Effector CD4-positive, alpha-beta T cell (primary cell): ENCODE results near the gene CEP19.

ENCODE experiments used
- DNase-seq: peaks from one replicate; pipeline ENCODE4 v3.0.0-alpha.2; 2020

The CEP19 gene

DNA sequence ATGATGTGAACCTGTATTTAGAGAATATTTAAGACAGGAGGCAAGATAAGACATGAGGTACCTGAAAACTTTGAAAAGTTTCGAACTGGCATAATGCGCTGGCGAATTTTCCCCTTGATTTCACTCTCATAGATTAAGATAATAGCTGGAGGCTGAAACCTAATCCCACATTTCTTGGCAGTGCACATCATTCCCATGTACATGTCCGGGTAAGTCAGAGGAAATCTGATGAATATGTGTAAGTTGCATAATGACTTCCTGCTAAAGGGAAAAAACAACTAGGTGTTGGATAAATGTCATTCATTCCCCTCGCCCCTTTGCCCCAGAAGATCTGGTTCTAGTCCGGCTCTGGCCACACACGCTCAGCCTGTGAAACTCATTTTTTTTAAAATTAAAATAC is 3.6 kb downstream of the CEP19 start:
- DNase-seq: no peak

DNA sequence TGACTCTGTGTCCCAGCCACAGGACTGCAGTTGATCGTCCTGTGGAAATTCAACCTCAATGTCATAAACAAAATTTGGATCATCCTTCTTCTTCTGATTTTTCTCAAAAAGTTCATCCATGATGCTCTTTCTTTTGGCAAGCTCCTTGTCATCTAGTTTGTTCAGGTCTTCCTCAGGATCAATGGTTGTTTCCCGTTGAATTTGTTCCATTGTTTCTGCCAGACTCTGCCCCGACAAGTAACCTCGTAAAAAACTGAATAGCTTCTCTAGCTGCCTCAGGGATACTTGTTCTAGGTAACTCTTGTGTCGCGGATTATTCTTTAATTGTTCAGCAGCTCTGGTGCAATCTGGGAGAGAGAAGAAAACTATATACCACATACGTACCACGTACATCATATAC is 4.5 kb downstream of the CEP19 start:
- no peak for DNase-seq

DNA sequence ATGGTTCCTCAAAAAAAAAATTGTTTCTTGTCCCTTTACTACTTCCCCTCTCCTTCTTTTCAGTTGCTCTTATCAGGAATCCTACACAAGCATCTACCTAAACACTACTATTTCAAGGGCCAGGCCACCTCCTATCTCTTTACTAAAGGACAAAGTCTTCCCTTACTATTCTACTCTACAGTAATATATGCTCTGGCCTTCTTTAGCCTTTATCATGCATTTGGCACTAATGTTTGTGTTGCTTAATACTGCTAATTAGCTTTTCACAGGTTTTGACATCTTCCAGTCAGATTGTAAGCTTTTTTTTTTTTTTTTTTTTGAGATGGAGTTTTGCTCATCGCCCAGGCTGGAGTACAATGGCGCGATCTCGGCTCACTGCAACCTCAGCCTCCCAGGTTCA is 5.3 kb downstream of the CEP19 start:
- DNase-seq: no peak

DNA sequence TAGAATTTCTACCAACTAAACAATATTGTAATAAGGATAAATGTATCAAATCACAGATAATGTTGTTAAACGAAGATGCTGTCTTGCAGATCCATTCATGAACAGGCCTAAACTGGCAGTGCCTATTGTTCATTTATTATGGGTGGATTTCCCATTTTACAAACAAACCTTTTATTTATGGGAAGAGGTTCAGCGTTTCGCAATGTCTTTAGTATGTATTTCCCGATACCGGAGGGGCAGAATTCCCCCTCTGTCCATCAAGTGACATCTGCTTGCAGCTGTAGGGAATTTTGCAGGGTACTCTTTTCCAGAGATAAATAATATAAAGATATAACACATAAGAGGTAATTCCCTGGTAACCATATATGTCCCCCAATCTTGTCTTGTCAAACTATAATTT is 5.7 kb downstream of the CEP19 start:
- DNase-seq: no peak

DNA sequence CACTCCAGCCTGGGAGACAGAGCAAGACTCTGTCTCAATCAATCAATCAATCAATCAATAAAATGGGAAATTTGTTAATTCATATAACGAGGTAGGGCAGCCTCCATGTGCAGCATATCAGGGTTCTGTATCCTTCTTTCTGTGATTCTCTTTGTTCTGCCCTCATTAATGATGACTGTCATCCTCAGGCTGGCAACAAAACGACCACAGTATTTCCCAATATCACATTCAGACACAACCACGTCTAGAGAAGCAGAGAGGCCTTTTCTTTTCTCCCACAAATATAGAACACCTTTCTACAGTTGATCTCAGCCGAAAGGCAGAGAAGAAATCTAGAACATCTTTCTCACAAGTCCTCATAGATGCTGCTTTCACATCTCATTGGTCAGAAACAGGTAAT is 11.2 kb downstream of the CEP19 start:
- no peak for DNase-seq

DNA sequence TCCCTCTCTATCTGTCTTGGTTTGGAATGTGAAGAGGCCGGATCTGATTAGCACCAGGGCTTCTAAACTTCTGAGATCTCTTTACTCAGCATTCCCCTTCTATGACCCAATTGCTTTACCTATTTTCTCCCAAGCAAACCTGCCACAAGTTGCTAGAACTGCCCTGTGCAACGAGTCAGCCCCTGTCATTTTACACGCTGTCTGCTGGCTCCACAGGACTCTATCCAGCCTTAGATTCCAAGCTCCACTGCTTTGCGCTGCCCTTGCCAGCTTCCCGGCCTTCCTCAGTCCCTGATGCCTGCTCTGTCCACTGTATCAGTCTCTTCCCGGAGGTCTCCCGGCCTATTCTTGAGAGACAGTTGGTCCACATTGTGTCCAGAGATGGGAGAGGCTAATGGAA is 12.3 kb downstream of the CEP19 start:
- DNase-seq: no peak

DNA sequence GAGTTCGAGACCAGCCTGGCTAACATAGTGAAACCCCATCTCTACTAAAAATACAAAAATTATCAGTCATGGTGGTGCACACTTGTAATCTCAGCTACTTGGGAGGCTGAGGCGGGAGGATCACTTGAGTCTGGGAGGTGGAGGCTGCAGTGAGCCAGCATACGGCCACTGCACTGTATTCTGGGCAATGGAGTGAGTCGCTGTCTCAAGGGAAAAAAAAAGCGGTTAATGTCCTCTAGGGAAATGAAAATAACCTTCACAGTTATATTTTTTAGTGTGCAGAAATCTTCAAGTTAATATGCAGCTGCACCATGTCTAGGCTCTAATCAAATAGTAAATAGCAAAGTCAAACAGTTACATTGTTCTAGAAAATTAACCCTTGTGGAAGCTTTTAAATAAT is 14.8 kb downstream of the CEP19 start:
- DNase-seq: no peak

DNA sequence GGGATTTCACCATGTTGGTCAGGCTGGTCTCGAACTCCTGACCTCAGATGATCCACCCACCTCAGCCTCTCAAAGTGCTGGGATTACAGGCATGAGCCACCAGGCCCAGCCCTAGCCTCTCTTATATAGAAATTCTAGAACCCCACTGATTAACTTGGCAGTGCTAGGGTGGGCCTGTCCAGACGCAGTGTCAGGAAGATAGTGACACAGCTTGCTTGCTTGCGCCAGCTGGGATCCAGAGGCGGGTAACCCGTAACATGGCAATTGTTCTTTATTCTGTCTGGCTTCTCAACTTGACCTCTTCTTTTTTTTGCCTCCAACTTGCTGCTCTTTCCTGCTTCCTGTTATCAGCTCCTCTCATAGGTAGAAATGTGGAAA is 16.2 kb downstream of the CEP19 start:
- DNase-seq: no peak

DNA sequence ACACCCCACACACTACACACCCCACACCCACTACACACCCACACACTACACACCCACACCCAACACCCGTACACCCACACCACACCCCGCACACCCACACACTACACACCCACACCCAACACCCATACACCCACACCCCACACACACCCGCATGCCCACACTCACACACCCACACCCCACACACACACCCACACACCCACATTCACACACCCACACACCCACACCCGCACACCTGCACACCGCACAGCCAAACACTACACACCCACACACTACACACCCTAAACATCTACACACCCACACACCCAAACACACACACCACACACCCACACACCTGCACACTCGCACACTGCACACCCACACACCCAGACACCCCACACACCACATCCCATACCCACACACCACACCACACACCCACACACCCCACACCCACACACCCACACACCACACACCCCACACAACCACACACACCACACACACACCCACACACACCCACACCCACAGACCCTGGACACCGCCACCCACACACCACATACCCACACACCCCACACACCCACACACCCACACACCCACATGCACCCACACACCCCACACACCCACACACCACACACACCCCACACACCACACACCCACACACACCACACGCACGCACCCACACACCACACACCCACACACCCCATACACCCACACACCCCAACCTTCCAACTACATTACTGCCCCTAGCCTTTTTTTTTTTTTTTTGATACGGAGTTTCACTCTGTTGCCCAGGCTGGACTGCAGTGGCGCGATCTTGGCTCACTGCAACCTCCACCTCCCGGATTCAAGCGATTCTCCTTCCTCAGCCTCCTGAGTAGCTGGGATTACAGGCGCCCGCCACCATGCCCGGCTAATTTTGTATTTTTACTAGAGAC is 16.9 kb downstream of the CEP19 start:
- no peak for DNase-seq

DNA sequence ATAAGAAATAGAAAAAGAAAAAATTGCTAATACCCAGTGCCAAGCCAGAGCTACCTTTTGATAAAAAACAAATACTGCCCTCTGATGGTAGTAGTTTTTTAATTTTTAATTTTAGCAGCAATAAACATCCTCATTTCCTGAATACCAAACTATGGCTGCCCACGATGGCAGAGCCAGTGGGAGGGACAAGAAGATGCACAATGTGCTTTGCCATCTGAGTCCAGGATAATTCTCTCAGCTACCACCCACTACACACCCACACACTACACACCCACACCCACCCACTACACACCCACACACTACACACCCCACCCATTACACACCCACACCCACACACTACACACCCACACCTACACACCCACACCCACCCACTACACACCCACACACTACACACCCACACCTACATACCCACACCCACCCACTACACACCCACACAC is 17.8 kb downstream of the CEP19 start:
- DNase-seq: no peak

DNA sequence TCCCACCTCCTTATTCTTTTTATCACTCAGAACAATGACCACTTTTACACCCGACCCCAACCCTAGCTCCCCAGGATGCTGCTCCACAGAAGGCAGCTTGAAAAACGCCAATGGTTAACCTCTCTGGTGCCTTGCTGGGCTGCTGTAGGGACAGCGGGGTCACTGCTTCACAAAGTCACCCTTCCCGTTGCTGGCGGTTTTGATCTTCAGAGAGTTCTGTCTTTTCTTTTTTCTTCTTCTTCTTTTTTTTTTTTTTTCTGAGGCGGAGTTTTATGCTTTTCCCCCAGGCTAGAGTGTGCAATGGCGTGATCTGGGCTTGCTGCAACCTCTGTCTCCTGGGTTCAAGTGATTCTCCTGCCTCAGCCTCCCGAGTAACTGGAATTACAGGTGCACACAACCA is 20.7 kb downstream of the CEP19 start:
- DNase-seq: no peak

DNA sequence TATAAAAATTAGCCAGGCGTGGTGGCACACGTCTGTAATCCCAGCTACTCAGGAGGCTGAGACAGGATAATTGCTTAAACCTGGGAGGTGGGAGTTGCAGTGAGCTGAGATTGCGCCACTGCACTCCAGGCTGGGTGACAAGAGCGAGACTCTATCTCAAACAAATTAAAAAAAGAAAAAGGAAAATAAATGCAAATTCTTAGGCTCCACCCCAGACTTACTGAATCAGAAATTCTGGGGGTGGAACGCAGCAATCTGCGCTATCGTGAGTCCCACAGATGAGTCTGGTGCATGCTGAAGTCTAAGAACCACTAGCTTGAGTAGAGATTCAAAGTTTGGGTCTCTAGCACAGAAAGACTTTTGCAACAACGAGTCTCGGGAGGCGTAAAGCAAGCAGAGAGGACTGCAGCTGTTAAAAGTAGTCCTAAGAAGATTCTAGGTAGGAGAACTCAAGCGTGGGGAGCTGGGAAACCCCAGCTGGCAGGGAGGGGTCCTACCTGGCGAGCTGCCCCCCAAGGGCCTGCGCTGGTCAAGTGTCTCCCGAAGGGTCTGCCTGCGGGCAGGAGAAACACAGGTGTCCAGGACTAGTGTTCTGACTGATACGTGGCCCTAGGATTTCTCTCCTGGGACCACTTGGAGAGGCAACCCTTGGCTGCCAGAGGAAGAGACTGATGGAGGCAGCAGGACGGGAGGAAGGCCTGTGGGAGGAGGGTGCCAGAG is 21.9 kb downstream of the CEP19 start:
- no peak for DNase-seq

DNA sequence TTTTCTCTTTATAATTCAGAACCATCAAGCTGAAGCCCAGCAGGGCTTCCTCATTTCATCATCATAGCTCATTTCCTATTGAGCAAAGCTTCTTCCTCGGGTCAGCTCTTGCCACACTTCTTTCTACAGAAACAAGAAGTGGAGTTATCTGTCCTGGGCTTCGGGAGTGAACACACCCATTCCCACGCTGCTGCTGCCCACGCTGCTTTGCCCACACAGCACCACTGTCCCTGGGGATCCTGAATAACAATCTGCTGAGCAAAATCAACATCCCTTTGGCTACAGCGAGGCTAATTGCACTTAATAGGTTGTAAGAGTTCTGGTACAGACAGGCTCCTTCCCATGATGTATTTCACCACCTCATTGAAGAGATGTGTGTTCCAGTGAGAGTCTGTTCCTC is 23.7 kb downstream of the CEP19 start:
- DNase-seq: no peak

DNA sequence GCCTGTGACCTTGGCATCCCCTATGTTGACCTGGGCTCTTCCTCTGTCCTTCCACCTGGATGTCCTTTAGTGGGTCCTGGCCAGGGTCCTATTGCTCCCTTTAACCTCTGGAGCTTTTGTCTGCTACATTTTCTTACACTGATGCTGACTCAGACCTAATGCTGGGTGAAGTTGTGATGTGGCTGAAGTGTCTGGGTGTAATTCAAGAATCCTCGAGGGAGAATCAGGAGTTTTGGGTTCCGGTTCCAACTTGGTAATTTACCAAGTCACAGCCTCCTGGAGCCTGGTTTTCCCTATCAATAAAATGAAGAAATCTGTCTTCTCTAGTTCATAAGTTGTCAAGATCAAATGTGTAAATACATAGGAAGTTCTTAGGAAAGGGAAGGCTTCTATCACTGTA is 25.6 kb downstream of the CEP19 start:
- DNase-seq: no peak

DNA sequence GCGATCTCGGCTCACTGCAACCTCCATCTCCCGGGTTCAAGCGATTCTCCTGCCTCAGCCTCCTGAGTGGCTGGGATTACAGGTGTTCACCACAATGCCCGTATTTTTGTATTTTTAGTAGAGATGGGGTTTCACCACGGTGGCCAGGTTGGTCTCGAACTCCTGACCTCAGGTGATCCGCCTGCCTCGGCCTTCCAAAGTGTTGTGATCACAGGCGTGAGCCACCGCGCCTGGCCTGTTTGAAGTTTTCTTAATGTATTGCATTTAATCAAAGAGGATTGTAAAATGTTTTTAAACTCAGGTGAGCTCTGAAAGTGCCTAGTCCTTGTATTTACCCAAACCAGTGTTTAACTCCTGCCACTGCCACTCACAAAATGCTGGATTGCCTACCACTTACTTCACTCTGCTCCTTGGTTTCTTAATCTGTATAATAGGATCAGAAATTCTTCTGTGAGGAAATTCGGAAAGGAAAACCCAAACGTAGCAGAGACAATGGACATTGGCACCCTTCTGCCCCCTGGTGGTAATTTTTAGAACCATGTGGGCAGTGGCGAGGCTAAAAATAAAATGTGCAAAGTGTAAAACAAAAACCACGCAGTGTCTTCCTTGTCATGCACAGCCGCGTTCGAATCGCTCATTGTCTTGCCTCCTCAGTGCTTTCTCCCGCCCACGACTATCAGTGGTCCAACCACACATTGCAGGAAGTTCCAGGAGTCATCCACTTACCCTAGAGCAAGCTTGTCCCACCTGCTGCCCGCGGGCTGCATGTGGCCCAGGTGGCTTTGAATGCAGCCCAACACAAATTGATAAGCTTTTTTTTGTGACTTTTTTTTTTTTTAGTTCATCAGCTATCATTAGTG is 27.3 kb downstream of the CEP19 start:
- peak; percentile 52 for DNase-seq

DNA sequence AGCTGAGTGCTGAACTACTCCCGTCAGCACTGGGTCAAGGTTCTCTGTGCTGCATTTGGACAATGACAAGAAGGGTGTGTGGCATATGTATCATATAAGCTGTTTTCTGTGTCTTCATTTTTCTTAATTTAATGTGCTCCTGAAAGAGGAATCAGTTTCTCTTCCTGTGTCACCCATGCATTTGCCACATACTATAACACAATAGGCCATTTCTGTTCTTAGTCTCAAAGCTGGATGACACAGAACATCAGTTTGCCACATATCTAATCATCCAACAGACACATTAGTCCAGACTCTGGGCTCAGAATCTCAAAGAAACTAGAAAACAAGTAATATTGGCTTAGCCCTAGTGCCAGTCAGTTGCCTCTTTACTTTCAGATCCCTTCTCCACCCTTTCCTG is 34.1 kb downstream of the CEP19 start:
- no peak for DNase-seq

DNA sequence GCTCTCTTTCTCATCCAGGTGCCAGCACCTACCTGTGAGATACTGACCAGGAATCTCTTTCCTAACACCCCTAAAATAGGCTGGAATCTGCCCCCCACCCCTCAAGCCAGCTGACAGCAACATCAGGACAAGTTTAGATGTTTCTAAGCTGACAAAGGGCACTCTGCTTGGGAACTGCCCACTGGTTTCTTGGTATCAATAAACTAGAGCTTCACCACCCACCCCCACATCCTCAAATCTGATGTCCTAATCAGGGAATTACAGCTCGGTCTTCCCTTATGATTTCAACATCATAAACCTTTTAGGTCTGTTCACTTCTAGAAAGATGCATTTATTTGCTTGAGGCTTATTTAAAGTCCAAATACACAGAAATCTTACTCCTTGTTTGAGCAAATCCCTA is 34.7 kb downstream of the CEP19 start:
- DNase-seq: no peak

DNA sequence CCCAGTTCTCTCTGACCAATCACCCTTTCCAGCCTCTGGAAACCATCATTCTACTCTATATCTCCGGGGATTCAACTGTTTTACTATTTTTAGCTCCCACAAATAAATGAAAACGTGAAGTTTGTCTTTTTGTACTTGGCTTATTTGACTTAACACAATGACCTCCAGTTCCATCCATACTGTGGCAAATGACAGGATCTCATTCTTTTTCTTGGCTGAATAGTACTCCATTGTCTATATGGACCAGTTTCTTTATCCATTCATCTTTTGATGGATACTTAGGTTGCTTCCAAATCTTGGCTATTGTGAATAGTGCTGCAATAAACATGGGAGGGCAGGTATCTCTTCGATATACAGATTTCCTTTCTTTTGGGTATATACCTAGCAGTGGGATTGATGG is 38.4 kb downstream of the CEP19 start:
- DNase-seq: no peak

DNA sequence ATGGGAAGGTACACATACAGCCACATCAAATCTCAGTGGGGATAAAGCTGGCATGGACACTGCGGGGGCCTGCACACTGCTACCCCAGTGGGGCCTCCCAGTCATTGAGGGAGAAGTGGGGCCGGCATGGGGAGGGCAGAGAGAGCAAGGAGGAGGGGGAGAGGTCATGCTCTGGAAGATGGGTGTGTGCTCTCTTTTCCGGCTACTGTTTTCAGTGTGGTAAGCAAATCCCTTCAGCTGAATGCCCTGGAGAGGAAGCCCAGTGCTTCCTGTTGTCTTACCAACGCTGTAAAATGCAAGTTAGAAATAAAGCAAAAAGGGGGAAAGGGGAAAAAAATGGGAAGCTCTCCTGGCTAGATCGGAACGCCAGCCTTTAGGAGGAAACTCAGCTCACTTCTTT is 41.7 kb downstream of the CEP19 start:
- DNase-seq: no peak

DNA sequence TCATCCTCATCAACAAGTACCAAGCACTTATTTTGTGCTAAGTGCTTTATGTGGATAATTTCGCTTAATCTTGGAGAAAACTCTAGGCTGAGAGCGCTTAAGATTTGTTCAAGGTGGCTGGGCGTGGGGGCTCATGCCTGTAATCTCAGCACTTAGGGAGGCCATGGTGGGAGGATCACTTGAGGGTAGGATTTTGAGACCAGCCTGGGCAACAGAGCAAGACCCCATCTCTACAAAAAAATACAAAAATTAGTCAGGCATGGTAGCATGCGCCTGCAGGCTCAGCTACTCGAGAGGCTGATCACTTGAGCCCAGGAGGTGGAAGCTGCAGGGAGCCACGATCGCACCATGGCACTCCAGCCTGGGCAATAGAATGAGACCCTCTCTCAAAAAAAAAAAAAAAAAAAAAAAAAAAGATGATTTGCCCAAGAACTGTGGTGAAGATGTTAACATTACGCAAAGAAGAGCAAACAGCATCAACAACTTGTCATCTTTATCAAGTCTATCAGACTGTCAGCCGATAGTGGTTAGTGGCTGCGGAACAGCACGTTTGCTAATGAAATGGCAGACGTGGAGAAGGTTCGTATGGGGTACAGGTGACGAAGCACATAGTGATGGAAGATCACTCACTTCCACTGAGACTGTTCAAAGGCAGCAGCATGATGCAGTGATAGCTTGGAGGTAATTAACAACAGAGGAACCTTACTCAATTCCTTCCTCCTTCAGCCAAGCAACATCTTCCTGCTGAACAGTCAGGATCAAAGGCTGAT is 44.8 kb downstream of the CEP19 start:
- DNase-seq: no peak

DNA sequence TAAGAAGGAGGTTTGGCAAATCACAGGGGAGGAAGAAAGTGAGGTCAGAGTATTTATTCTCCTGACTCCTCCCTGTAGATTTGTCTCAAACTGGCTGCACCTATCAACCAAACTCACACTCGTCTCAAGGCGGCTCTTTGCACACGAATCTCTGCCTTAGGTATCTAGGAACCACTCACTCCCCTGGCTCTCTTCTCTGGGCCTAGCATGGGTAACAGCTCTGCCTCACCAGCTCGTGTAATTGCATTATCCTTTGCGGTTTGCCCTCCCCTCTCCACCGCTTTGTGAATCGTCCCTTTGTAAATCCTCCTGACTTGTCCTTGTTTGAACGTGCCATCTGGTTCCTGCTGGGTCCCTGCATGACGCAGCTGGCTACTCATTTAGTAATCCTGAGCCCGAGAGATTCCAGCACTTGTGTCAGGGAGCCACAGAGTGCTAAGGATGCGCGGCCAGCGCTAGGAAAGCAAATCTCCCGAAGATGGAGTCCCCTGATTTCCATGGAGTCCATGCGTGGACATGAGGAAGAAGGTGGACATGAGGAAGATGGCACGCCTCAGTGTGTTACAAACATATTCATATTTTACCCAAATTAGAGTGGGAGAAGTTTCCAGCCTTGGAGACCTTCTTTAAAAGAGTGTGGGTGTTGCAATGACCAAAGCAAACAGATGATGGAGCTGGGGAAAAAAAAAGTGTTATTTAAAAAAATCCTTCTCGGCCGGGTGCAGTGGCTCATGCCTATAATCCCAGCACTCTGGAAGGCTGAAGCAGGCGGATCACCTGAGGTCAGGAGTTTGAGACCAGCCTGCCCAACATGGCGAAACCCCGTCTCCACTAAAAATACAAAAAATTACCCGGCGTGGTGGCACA is 45.8 kb downstream of the CEP19 start:
- DNase-seq: no peak
